SJCRH30 (cell line): Measurements from ENCODE around the gene UFC1. TPM values are rescaled to one million over a fixed set of nuclear protein-coding genes. Genes with fewer than 3 reads are reported as not detected.
"Not testable (repeated sequence)": the region's sequence is repeated elsewhere in the genome, so short reads cannot be mapped to it uniquely, and the experiment has no call there.

Experiments used
- DNase-seq, 2 experiments: peaks; one replicate each; pipeline ENCODE4 v3.0.0-alpha.2; 2015 to 2020
- H3K27ac ChIP-seq: fragments of 250-450 bp; sonication (Bioruptor Pico); 2 replicates; pipeline ENCODE4 v1.5.1; 2020; ENCODE audit warnings: mild to moderate bottlenecking, moderate library complexity
- H3K27me3 ChIP-seq: fragments of 250-450 bp; sonication (Bioruptor Pico); 2 replicates; pipeline ENCODE4 v1.5.1; 2020; ENCODE audit warnings: mild to moderate bottlenecking, moderate library complexity
- H3K36me3 ChIP-seq: fragments of 250-450 bp; sonication (Bioruptor Pico); 2 replicates; pipeline ENCODE4 v1.5.1; 2020; ENCODE audit warnings: mild to moderate bottlenecking, moderate library complexity
- H3K4me1 ChIP-seq: fragments of 250-450 bp; sonication (Bioruptor Pico); 2 replicates; pipeline ENCODE4 v1.5.1; 2020; ENCODE audit warnings: mild to moderate bottlenecking, moderate library complexity
- H3K4me3 ChIP-seq: fragments of 250-450 bp; sonication (Bioruptor Pico); 2 replicates; pipeline ENCODE4 v1.5.1; 2020; ENCODE audit warnings: mild to moderate bottlenecking, moderate library complexity
- H3K9me3 ChIP-seq: fragments of 250-450 bp; sonication (Bioruptor Pico); replicated peaks from 2 replicates; pipeline ENCODE4 v1.5.1; 2020; ENCODE audit warnings: mild to moderate bottlenecking, moderate library complexity
- total RNA-seq: library from RNA; depleted of rRNA; stranded (reverse); fragments of >200 nt; shearing (Covaris generic); gene quantifications from 2 replicates; pipeline ENCODE4 v1.2.3, GENCODE V29; 2014; rRNA removed

UFC1 gene
- total RNA-seq = 51.6 and 53.0 TPM in 2 replicates

- Histone ChIP-seq H3K27me3 (no peaks in the 10 kb centered on the region), H3K4me1 (no peaks in the 10 kb centered on the region), H3K9me3 (no peaks in the 10 kb centered on the region), H3K36me3 (no peaks in the 10 kb centered on the region), H3K4me3 (peak within 1 kb of the TSS; percentile 95), H3K27ac (peak within 1 kb of the TSS; percentile 96)
- DNase-seq = peak; percentile 81 to 88
Observed at GRCh38 chr1:161153682-161154337, at the start of gene UFC1. Gene UFC1, plus strand, starts transcription at chr1:161153978. Its CDS starts 20 bp downstream, at chr1:161153998.

GRCh38 chr1:161106431-161106830 is 47.3 kb upstream of the UFC1 start:
- DNase-seq = no peak
- H3K4me3 ChIP-seq = no peak overlapping the region
- no peaks in the 10 kb centered on the region for H3K27me3 ChIP-seq
- H3K4me1 ChIP-seq = no peaks in the 10 kb centered on the region
- no peak overlapping the region for H3K27ac ChIP-seq
- H3K9me3 ChIP-seq = no peaks in the 10 kb centered on the region
- peaks cover 12% of the 10 kb centered on the region for H3K36me3 ChIP-seq

- H3K27ac ChIP-seq = no peak overlapping the region
- H3K36me3 ChIP-seq = peaks cover 15% of the 10 kb centered on the region
- H3K4me1 ChIP-seq = no peaks in the 10 kb centered on the region
- no peaks in the 10 kb centered on the region for H3K9me3 ChIP-seq
- H3K27me3 ChIP-seq = no peaks in the 10 kb centered on the region
- no peak overlapping the region for H3K4me3 ChIP-seq
- no peak for DNase-seq
Observed at GRCh38 chr1:161111117-161111516, 42.7 kb upstream of the UFC1 start.

- no peak overlapping the region for H3K4me3 ChIP-seq
- no peaks in the 10 kb centered on the region for H3K4me1 ChIP-seq
- H3K27me3 ChIP-seq = no peaks in the 10 kb centered on the region
- no peaks in the 10 kb centered on the region for H3K9me3 ChIP-seq
- H3K27ac ChIP-seq = no peak overlapping the region
- H3K36me3 ChIP-seq = peaks cover 16% of the 10 kb centered on the region
- no peak for DNase-seq
Observed at GRCh38 chr1:161111527-161111926, 42.3 kb upstream of the UFC1 start.

GRCh38 chr1:161113915-161114314 is 39.9 kb upstream of the UFC1 start:
- Histone ChIP-seq H3K36me3 (peaks cover 17% of the 10 kb centered on the region), H3K9me3 (no peaks in the 10 kb centered on the region), H3K4me3 (no peak overlapping the region), H3K27ac (no peak overlapping the region), H3K4me1 (no peaks in the 10 kb centered on the region; the same call in 1 of the 2 replicates), H3K27me3 (no peaks in the 10 kb centered on the region)
- no peak for DNase-seq

- Histone ChIP-seq H3K27me3 (no peaks in the 10 kb centered on the region), H3K36me3 (peaks cover 12% of the 10 kb centered on the region), H3K4me1 (no peaks in the 10 kb centered on the region; the same call in 1 of the 2 replicates), H3K9me3 (no peaks in the 10 kb centered on the region), H3K27ac (no peak overlapping the region), H3K4me3 (no peak overlapping the region)
- no peak for DNase-seq
Observed at GRCh38 chr1:161114556-161114955, 39.2 kb upstream of the UFC1 start.

GRCh38 chr1:161115132-161115711 is 38.6 kb upstream of the UFC1 start:
- Histone ChIP-seq H3K4me1 (no peaks in the 10 kb centered on the region; the same call in 1 of the 2 replicates), H3K27ac (no peak overlapping the region), H3K4me3 (no peak overlapping the region), H3K9me3 (no peaks in the 10 kb centered on the region), H3K36me3 (peaks cover 14% of the 10 kb centered on the region), H3K27me3 (no peaks in the 10 kb centered on the region)
- DNase-seq = no peak

GRCh38 chr1:161115961-161116360 is 37.8 kb upstream of the UFC1 start:
- not testable (repeated sequence) for H3K4me3 ChIP-seq, H3K9me3 ChIP-seq, H3K27ac ChIP-seq, H3K4me1 ChIP-seq, DNase-seq, H3K27me3 ChIP-seq
- H3K36me3 ChIP-seq = peaks cover 19% of the 10 kb centered on the region

GRCh38 chr1:161117759-161118581 is 35.8 kb upstream of the UFC1 start, which contains the start of the genes NIT1 and PFDN2:
Gene NIT1, plus strand, starts transcription at chr1:161118105. Its CDS starts 72 bp downstream, at chr1:161118177.
Gene PFDN2, minus strand, starts transcription at chr1:161118037. Its CDS starts 11 bp downstream, at chr1:161118026.
- no peaks in the 10 kb centered on the region for H3K9me3 ChIP-seq
- H3K4me1 ChIP-seq = no peaks in the 10 kb centered on the region; the same call in 1 of the 2 replicates
- peak within 1 kb of the TSS; percentile 96 for H3K4me3 ChIP-seq
- H3K27me3 ChIP-seq = no peaks in the 10 kb centered on the region
- peak within 1 kb of the TSS; percentile 76 for H3K27ac ChIP-seq
- peak; percentile 79 to 82 for DNase-seq
- peaks cover 30% of the 10 kb centered on the region for H3K36me3 ChIP-seq

GRCh38 chr1:161119092-161119903 is 34.5 kb upstream of the UFC1 start:
- Histone ChIP-seq H3K4me3 (peak overlapping the region; percentile 96), H3K4me1 (no peaks in the 10 kb centered on the region; the same call in 1 of the 2 replicates), H3K9me3 (no peaks in the 10 kb centered on the region), H3K27me3 (no peaks in the 10 kb centered on the region), H3K27ac (no peak overlapping the region; the same call in 1 of the 2 replicates), H3K36me3 (peaks cover 33% of the 10 kb centered on the region)
- DNase-seq = peak in 1 of 2 experiments; percentile 7

- H3K36me3 ChIP-seq = peaks cover 43% of the 10 kb centered on the region
- H3K27ac ChIP-seq = no peak overlapping the region
- H3K4me1 ChIP-seq = no peaks in the 10 kb centered on the region; the same call in 1 of the 2 replicates
- no peak for DNase-seq
- H3K9me3 ChIP-seq = no peaks in the 10 kb centered on the region
- H3K4me3 ChIP-seq = no peak overlapping the region
- no peaks in the 10 kb centered on the region for H3K27me3 ChIP-seq
Observed at GRCh38 chr1:161121042-161121650, 32.6 kb upstream of the UFC1 start.

- no peak for DNase-seq
- peaks cover 41% of the 10 kb centered on the region for H3K36me3 ChIP-seq
- no peaks in the 10 kb centered on the region for H3K9me3 ChIP-seq
- H3K4me1 ChIP-seq = no peaks in the 10 kb centered on the region; the same call in 1 of the 2 replicates
- no peak overlapping the region for H3K27ac ChIP-seq
- H3K27me3 ChIP-seq = no peaks in the 10 kb centered on the region
- no peak overlapping the region for H3K4me3 ChIP-seq
Observed at GRCh38 chr1:161121834-161122233, 31.9 kb upstream of the UFC1 start.

GRCh38 chr1:161122967-161123366 is 30.8 kb upstream of the UFC1 start:
- Histone ChIP-seq H3K4me3 (no peak overlapping the region), H3K36me3 (peaks cover 42% of the 10 kb centered on the region), H3K27ac (no peak overlapping the region), H3K9me3 (no peaks in the 10 kb centered on the region), H3K4me1 (peaks cover 10% of the 10 kb centered on the region), H3K27me3 (no peaks in the 10 kb centered on the region)
- no peak for DNase-seq

- Histone ChIP-seq H3K4me3 (no peak overlapping the region), H3K36me3 (peaks cover 24% of the 10 kb centered on the region)
Observed at GRCh38 chr1:161127649-161128048, 26.1 kb upstream of the UFC1 start.

More at GRCh38 chr1:161127649-161128048, 26.1 kb upstream of the UFC1 start:
- Histone ChIP-seq H3K9me3 (no peaks in the 10 kb centered on the region), H3K27me3 (no peaks in the 10 kb centered on the region), H3K4me1 (peaks cover 32% of the 10 kb centered on the region), H3K27ac (peak overlapping the region; percentile 56)
- DNase-seq = peak; percentile 39 to 71
